ENCODE data around the gene TAF9B.
"Not testable (repeated sequence)": the region's sequence is repeated elsewhere in the genome, so short reads cannot be mapped to it uniquely, and the experiment has no call there.

The TAF9B gene

DNA sequence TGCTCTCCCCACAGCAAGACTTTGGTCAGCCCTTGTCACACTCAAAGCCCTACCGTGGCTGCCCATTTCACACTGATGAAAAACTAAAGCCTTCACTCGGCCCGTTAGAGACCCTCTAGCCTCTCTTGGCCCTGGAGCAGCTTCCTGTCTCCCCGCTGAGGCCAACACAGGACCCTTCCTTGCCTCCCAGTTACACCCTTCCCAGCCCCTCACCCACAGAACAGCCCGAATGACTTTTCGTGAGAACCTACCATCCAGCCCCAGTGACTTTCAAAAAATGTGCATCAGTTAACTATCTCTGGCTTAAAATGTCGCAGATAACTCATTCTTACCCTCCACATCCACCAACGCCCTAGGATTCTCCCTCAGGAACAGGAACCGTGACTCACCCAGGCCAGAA, 756 bp upstream of the TAF9B start:
- no peak for DNase-seq (ENCODE audit: low read depth)
- TF ChIP-seq, protein P1, sequence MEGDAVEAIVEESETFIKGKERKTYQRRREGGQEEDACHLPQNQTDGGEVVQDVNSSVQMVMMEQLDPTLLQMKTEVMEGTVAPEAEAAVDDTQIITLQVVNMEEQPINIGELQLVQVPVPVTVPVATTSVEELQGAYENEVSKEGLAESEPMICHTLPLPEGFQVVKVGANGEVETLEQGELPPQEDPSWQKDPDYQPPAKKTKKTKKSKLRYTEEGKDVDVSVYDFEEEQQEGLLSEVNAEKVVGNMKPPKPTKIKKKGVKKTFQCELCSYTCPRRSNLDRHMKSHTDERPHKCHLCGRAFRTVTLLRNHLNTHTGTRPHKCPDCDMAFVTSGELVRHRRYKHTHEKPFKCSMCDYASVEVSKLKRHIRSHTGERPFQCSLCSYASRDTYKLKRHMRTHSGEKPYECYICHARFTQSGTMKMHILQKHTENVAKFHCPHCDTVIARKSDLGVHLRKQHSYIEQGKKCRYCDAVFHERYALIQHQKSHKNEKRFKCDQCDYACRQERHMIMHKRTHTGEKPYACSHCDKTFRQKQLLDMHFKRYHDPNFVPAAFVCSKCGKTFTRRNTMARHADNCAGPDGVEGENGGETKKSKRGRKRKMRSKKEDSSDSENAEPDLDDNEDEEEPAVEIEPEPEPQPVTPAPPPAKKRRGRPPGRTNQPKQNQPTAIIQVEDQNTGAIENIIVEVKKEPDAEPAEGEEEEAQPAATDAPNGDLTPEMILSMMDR (conservative IDR thresholded peaks at IDR 0.05; ENCODE audit: low read depth, low read length): no peak

DNA sequence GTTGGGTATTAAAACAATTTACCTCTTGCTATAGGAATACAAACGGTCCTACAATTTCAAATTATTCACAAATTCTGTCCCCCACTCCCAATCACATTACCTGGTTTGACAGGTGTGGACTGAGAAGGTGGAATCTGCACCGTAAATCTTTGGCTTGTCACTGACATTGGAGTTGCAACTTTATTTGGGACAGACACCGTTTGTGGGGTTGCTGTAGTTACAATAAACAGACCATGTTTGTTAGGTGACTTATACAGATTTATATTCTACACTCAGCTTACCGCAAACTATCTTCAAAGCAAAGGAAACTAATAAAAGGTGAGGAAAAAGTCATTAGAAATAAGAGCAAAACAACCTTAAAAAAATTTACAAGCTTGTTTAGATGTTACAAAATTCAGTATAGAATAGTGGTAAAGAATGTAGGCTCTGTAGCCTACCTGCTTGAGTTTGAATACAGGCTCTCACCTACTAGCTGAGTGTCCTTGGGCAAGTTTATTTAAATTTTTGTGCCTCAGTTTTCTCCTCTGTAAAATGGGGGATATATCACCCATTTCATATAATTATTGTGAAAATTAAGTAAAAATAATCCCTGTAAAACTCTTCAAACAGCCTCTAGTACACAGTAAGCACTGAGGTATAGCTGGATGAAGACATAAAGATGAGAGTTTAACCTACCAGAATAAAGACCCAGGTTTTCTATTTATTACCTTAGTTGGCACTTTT, 6.1 kb downstream of the TAF9B start:
- no peak for DNase-seq (ENCODE audit: low read depth)
- TF ChIP-seq, protein P1 (conservative IDR thresholded peaks at IDR 0.05; ENCODE audit: low read depth, low read length): no peak
- H3K4me3 ChIP-seq (ENCODE audit: low read length): no peak overlapping the region

More for the DNA sequence above, 756 bp upstream of the TAF9B start:
- H3K4me3 ChIP-seq (ENCODE audit: low read length): peak overlapping the region; percentile 75

DNA sequence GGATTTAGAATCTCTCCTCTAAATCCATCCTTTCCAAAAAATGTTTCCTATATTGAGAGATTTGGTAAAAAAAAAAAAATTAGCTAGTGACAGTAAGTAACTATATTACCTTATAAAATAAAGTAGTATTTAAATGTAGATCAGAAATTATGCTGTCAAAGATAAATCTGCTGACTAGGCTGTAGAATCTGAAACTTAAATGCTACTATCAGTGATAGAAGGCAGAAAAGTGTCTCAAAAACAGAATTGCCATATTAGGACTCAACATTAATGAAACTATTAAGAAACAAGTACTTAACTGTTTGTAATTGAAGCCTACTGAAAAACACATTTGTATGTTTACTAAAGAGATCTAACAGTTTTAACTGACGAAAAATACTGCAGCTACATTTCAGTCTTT, 8.3 kb downstream of the TAF9B start:
- TF ChIP-seq, protein P1 (conservative IDR thresholded peaks at IDR 0.05; ENCODE audit: low read depth, low read length): no peak
- DNase-seq (ENCODE audit: low read depth): no peak
- no peak overlapping the region for H3K4me3 ChIP-seq (ENCODE audit: low read length)

DNA sequence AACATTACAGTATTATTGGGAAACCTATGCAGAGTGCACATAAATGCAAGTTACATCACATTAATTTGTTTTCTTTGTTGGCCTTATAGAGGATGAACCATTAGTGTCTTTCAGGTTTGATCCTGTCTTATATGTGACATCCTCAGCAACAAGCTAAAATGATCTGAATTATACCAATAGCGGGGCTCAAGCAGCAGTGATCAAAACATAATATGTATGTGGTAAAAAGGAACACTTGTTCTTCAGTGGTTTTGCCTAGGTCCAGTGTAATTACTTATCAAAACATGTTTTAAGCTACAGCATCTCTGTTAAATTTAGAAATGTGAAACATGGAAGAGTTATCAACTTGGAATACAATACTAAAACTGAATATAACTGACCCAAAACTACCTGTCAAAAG, 9.1 kb downstream of the TAF9B start:
- H3K4me3 ChIP-seq (ENCODE audit: low read length): no peak overlapping the region
- TF ChIP-seq, protein P1 (conservative IDR thresholded peaks at IDR 0.05; ENCODE audit: low read depth, low read length): no peak
- no peak for DNase-seq (ENCODE audit: low read depth)

DNA sequence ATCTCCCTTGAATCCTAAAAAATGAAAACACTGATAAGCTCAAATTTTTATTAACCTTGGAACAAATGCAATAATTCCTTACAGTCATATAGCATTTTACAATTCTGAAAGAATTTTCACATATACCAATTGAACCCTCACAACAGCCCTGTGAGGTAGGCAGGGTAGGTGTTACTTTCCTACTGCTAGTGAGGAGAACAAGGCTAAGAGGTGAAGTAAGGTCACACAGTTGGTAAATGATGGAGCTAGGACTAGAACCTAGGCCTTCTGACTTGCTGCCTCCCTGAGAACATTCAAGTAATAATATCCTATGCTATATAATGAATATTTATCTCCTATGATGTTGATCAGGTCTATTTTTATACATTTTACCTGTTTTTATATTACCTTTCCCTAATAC, 9.7 kb downstream of the TAF9B start:
- TF ChIP-seq, protein P1 (conservative IDR thresholded peaks at IDR 0.05; ENCODE audit: low read depth, low read length): no peak
- no peak overlapping the region for H3K4me3 ChIP-seq (ENCODE audit: low read length)
- DNase-seq (ENCODE audit: low read depth): no peak

DNA sequence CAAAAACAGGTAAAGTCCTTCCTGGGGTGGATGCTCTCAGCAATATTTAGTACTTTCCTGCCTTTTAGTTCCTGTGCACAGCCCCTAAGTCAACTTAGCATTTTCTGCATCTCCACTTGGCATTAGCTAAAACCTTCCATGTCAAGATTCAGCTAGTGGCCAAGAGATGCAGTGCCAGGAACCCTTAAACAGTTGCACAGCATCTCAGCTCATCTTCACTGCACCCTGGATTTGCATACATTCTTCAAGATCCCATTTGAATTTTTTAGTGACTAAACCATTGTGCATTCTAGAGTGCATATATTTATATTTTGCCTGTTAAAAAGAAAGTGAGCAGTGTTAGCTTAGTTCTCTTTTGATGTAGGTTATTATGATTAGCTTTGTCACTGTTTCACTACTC, 13.7 kb downstream of the TAF9B start:
- not testable (repeated sequence) for DNase-seq (ENCODE audit: low read depth); H3K4me3 ChIP-seq (ENCODE audit: low read length)

DNA sequence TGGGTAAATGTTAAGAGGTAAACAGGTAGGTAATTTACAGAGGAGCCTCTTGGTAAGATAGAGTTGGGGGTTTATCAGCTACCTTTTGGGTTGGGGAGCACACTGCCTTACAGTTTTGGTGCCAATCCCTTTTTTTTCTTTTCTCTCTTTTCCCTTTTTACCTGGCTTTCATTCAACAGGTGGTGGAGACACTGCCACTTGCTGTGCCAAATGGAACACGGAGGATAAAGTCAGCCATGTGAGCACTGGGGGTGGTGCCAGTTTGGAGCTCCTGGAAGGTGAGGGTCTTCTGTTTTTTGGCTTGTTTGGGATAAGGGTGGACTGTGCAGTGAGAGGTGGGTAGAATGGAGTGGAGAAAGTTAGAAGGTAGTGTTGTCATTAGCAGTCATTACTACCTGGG, 14.3 kb downstream of the TAF9B start:
- TF ChIP-seq, protein P1 (conservative IDR thresholded peaks at IDR 0.05; ENCODE audit: low read depth, low read length): no peak
- DNase-seq (ENCODE audit: low read depth): no peak
- H3K4me3 ChIP-seq (ENCODE audit: low read length): no peak overlapping the region

Data from retinal pigment epithelial cell (primary cell).